Stimulated activated CD8-positive, alpha-beta memory T cell treated with anti-CD3 and anti-CD28 coated beads, Interleukin-7, amount 100 ng/mL, for 1 hour (primary cell): ENCODE data around the gene PAM.
"Not testable (repeated sequence)": the region's sequence is repeated elsewhere in the genome, so short reads cannot be mapped to it uniquely, and the experiment has no call there.

ENCODE experiments used
- DNase-seq, 2 donors: peaks; one replicate each; pipeline ENCODE4 v3.0.0-alpha.2; 2020; ENCODE audit warnings: low read depth in 2 of 2

Gene PAM

GRCh38 chr5:102751903-102752376 lies 3.2 kb upstream of the PAM start:
- not testable (repeated sequence) for DNase-seq

DNA sequence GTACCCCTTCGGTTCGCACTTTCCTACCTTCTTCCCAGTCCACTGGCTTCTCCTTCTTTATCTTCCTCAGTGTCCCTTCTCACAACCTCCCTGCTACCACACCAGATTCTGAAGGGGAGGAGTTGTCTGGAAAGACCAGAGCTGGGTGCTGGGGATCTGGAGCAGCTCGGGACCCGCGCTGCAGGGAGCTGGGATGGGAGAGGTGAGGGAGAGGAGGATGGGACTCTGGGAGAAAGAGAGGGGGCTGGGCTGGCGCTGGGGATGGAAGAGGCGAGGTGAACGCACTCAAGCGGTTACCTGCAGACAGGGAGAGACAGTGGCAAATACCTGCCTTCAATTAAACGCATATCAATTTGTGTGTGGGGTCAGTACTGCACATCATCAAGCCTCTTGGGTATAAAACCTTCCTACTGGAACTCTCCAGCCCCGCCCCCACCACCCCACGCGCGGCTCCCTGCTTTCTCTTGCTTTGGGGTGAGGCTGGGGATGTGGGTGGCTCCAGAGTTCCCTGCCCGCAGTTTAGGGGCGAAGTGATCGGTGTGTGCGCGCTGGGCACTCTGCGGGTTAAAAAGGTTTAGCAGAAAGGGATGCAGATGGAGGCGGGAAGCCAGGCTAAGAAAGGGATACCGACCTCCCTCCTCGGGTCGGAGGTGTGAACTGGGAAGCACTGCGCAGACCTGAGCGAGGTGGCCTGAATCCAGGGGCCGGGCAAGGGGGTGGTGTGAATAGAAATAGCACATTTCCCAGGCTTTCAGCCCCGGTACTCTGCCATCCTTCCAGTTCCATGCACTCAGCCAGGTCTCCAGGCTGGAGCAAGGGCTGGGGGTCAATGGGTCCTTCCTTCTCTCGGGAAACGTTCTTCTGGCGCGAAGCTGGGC lies 977 bp upstream of the PAM start:
- DNase-seq: no peak

DNA sequence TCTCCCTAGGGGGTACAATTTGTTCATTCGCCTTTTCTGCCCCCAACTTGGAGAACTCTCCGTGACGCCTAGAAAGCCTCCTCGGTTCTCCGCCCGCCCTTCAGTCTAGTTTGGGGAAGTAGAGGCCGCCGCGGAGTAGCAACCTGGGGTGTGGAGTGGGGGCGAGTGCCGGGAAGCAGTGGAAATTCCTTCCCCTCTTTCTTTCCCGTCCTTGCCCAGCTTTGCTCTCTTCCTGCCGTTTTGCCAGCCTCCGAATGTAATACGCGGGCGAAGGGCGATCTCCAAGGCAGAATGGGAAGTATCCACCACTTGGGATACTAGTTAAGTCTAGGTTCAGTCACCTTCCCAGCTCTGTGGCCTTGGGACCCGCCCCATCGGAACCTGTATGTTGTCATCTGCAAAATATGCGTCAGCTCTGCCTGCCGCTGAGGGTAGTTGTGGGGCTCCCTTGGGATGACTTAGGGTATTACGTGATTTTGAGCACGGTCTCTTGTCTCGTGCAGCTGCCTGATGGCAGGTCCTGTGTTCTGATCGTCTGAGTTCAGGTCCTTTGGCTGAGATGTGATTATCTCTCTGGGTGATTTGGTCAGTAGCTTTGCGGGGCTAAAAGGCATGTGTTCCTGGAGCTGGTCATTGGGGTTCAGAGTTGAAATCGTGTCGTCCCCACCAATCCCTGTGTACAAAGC lies 724 bp downstream of the PAM start:
- DNase-seq: peak in 1 of 2 donors; percentile 37

- no peak for DNase-seq
These were observed 3.5 kb downstream of the PAM start for GRCh38 chr5:102758576-102758975.

GRCh38 chr5:102759289-102759688 lies 4.2 kb downstream of the PAM start:
- no peak for DNase-seq

GRCh38 chr5:102759700-102760099 lies 4.6 kb downstream of the PAM start:
- no peak for DNase-seq

DNA sequence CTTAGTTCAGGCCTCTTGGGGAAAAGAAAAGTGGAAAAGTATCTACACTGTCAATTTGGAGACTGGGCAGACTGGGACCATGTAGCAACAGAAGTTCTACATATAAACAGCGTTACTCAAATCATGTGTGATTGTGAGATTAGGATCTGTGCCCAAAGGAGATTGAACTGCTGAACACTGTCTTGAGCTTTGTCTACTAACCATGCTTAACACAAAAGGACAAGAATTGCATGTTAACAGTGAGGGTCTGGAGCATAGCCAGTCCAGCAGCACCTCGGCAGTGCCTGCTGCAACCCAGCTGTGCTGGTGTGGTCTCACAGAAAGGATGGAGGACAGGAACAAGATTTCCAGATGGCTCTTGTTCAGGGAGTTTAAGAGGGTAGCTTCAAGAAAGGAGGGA lies 5.7 kb downstream of the PAM start:
- no peak for DNase-seq

GRCh38 chr5:102762095-102762534 lies 7.0 kb downstream of the PAM start:
- no peak for DNase-seq

DNA sequence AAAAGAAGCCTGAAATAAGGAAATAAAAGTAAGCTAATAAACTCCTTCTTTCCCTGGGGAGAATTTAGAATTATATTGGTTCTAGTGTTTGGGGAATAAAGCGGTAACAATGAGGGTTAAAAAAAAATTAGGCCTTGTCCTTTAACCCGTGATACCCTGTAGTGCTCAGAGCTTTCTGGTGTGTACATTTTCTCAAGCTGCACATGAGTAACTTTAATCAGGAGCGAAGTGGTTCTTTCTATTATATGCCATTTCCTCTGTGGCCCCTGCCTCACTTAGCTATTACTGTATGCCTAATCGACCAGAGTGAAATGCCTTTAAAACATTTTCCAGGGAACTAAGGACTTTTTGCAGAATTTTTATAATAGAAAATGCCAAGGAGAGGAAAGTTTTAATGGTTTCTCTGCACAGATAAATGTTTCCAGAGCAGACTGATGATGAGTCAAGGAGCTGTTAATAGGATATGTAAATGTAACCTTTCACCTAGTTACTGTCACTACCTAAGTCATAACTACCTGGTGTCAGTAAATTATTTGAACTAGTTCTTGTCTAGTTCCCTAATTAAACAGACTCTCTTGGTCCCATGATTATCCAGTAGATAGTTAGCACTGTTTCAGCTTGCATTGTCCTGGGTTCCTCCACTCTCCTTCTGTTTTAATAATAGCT lies 7.6 kb downstream of the PAM start:
- no peak for DNase-seq

GRCh38 chr5:102763734-102764133 lies 8.6 kb downstream of the PAM start:
- no peak for DNase-seq

- no peak for DNase-seq
These were observed 9.4 kb downstream of the PAM start for GRCh38 chr5:102764381-102765004.

GRCh38 chr5:102765350-102765749 lies 10.2 kb downstream of the PAM start:
- DNase-seq: no peak

DNA sequence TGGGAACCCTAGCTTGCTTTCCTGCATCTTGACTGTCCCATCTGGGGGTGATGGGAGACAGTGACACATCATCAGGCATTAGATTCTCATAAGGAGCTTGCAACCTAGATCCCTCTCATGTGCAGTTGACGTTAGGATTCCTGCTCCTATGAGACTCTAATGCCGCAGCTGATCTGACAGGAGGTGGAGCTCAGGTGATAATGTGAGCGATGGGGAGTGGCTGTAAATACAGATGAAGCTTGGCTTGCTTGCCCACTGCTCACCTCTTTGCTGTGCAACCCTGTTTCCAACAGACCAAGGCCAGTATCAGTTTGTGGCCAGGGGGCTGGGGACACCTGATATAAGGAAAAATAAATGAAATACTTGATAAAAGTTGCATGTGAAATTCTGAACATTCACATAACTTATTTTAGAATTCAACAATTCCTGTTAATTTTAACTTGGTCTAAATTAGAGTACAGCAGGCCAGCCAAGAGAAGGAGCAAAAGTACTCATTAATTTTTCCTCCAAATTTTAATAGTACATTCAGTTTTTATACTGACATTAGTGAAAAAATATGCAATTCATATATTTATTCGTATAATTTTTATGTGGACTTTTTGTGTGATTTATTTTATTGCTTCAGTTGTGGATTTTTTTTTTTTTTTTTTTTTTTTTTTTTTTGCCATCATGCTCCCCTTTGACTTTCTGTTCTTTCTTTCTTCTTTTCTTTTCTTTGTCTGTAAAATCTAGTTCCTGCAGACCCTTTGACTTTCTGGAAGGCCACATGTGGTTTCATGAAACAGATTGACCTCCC lies 11.4 kb downstream of the PAM start:
- no peak for DNase-seq

- no peak for DNase-seq
These were observed 12.8 kb downstream of the PAM start for GRCh38 chr5:102767862-102768261.

DNA sequence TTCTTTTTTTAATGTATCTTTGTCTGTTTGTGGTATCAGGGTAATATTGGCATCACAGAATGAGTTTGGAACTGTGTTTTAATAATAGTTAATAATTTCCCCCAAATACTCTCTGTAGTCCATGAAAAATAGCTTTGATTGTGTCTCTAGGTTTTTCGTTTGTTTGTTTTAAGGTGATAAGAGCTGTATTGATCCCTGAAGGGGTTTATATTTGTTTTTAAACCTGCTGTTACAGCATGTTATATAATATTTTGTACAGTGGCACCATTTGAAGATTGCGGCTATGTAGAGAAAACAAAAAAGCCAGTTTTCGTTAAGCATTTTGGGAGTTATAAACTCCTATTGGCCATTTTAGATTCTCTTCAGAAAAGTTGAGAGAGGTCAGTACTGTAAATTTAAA lies 15.7 kb downstream of the PAM start:
- DNase-seq: no peak

DNA sequence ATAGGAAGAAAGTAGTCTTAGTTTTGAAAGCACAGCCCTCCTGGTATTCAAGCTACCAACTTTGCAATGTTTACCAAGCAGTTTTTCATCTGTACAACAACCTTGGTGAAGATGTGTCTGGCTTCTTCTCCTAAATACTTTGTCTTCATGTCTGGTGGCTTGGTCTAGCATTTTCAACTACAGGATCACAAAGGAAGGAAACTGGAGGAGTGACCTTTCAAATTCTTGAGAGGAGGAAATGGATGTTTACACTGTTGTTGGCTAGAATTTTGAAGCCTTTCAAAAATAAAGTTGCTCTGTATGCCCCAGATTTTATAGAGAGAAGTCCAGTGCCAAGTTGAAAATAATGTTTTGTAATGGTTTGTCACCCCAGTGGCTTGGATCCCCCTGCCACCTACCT lies 16.3 kb downstream of the PAM start:
- no peak for DNase-seq

DNA sequence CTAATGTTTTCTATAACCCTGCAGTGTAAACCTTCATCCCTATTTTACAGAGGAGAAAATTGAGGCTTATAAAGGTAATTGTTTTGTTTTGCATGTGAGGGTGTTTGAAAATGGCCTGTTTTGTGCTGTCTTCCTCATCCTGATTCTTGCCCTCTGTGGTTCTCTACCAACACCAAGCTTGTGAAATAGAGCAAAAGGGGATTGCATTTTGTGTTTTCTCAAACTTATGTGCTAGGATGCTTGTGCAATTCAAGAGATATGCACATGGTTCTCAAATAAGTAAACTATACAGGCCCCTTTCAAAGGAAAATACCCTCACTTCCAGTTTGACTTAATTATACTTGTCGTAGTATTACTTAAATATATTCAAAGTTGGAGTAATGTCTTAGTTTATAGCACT lies 17.2 kb downstream of the PAM start:
- DNase-seq: no peak

DNA sequence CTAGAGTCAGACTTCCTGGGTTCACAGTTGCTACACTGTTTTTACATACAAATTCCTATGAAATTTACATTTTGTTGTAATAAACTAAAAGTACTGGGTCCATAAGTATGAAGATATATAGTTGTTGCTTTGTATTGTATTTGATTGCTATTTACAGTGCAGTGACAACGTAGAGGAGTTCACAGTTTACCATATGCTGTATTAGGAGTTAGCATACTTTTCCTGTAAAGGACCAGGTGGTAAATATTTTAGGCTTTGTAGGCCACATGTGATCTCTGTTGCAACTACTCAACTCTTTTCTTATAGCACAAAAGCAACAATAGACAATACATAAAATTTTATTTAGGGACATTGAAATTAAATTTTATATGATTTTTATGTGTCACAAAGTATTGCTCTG lies 18.0 kb downstream of the PAM start:
- DNase-seq: no peak

DNA sequence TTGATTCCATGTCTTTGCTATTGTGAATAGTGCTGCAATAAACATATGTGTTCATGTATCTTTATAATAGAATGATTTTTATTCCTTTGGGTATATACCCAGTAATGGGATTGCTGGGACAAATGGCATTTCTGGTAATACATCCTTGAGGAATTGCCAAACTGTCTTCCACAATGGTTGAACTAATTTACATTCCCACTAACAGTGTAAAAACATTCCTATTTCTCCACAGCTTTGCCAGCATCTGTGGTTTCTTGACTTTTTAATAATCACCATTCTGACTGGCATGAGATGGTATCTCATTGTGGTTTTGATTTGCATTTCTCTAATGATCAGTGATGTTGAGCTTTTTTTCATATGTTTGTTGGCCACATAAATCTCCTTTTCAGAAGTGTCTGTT lies 20.7 kb downstream of the PAM start:
- DNase-seq: not testable (repeated sequence)

- no peak for DNase-seq
These were observed 22.0 kb downstream of the PAM start for GRCh38 chr5:102777099-102777498.

GRCh38 chr5:102778478-102778877 lies 23.4 kb downstream of the PAM start:
- DNase-seq: no peak
